Mammary epithelial cell (primary cell): ENCODE data around the gene CEP97.
A peak's percentile ranks its signal among the peaks of the same experiment; 100 is the strongest.

Experiments used
- CTCF ChIP-seq, 2 donors: IDR thresholded peaks in 1 of 2; conservative IDR thresholded peaks in 1 of 2; 2 replicates each; pipeline ENCODE4 v1.5.1; 2011 to 2012; ENCODE audit warnings: inconsistent platforms in 2 of 2, low read length in 2 of 2, mild to moderate bottlenecking in 2 of 2, control low read depth in 1 of 2, low read depth in 1 of 2; ENCODE audit not compliant: insufficient read depth in 1 of 2; ENCODE audit errors: extremely low read depth in 1 of 2
- EZH2 ChIP-seq: IDR thresholded peaks from 2 replicates; pipeline ENCODE4 v1.6.1; 2012; ENCODE audit warnings: low read length, inconsistent platforms, borderline replicate concordance

- TF ChIP-seq EZH2 (no peak), CTCF (conservative IDR thresholded peaks at IDR 0.05 in 1 of 2, IDR thresholded peaks at IDR 0.05 in 1 of 2; ENCODE audit: extremely low read depth in 1 of 2, insufficient read depth in 1 of 2, low read depth in 1 of 2, low read length in 2 of 2) (peak; percentile 83 to 92)
These were observed 78.9 kb downstream of the CEP97 start for GRCh38 chr3:101803173-101803782.
